ENCODE measurements around the gene BRD3OS. TPM values are rescaled to one million over a fixed set of nuclear protein-coding genes. Genes with fewer than 3 reads are reported as not detected.

The BRD3OS gene
- total and polyA plus RNA-seq, 2 of the 13 experiments (the other 11 are each of a cell fraction or from before 2014, with no cell fraction given): 4.9 to 5.7 TPM

DNA sequence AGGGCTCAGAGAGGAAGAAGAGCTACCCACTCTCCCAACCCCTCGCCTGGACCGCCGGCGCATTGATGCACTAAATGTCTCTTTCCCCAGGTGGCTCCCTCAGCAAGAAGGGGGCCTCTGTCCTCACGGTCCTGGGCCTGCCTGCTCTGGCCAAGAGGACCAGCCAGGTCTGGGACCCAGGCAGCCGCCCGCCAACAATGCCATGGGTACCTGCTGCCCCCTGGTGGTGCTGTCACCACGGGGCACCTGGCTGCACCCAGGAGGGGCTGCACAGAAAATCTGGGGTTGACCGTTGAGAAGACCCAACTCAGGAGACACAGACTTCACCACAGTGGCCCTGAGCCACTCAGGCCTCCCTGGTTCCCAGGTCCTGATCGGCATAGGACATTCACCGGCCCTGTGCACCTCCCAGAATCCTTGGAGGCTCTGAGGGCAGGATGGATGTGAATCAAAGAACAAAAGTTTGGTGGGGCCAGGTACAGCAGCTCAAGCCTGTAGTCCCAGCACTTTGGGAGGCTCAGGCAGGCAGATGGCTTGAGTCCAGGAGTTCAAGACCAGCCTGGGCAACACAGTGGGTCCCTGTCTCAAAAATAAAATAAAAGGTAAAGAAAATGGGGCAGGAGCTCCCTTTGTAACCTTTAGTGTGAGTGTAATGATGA lies 30.8 kb upstream of the BRD3OS start (continued):
- no peak for TF ChIP-seq SRSF9 (IDR thresholded peaks at IDR 0.05; ENCODE audit: borderline replicate concordance, insufficient read depth, low read depth, low read length, poor library complexity, severe bottlenecking)
- TF ChIP-seq ZSCAN5A (CRISPR knock-in tag; IDR thresholded peaks at IDR 0.05; ENCODE audit: borderline replicate concordance): no peak
- TF ChIP-seq, protein P1, sequence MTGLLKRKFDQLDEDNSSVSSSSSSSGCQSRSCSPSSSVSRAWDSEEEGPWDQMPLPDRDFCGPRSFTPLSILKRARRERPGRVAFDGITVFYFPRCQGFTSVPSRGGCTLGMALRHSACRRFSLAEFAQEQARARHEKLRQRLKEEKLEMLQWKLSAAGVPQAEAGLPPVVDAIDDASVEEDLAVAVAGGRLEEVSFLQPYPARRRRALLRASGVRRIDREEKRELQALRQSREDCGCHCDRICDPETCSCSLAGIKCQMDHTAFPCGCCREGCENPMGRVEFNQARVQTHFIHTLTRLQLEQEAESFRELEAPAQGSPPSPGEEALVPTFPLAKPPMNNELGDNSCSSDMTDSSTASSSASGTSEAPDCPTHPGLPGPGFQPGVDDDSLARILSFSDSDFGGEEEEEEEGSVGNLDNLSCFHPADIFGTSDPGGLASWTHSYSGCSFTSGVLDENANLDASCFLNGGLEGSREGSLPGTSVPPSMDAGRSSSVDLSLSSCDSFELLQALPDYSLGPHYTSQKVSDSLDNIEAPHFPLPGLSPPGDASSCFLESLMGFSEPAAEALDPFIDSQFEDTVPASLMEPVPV (CRISPR knock-in tag; IDR thresholded peaks at IDR 0.05): no peak
- no peak for TF ChIP-seq E2F1 (CRISPR knock-in tag; IDR thresholded peaks at IDR 0.05)
- TF ChIP-seq ZNF292 (CRISPR knock-in tag; IDR thresholded peaks at IDR 0.05; ENCODE audit: borderline replicate concordance, low read depth): no peak
- no peak for TF ChIP-seq ZNF510 (CRISPR knock-in tag; IDR thresholded peaks at IDR 0.05; ENCODE audit: low read depth)
- 0 out of 2 replicates have a peak, but pooled peaks have one; percentile 78 for TF ChIP-seq KDM3A (CRISPR knock-in tag; IDR thresholded peaks at IDR 0.05; ENCODE audit: low read depth)
- TF ChIP-seq DR1 (CRISPR knock-in tag; IDR thresholded peaks at IDR 0.05): no peak
- TF ChIP-seq ZNF101 (CRISPR knock-in tag; IDR thresholded peaks at IDR 0.05; ENCODE audit: borderline replicate concordance, low read depth): no peak
- TF ChIP-seq ZFP36 (IDR thresholded peaks at IDR 0.05; ENCODE audit: borderline replicate concordance, low read depth, low read length, partially characterized antibody): no peak
- TF ChIP-seq ESRRA (CRISPR knock-in tag; IDR thresholded peaks at IDR 0.05; ENCODE audit: low read depth): no peak
- TF ChIP-seq SIX1 (CRISPR knock-in tag; IDR thresholded peaks at IDR 0.05; ENCODE audit: borderline replicate concordance): no peak
- TF ChIP-seq ZNF160 (CRISPR knock-in tag; IDR thresholded peaks at IDR 0.05): no peak
- no peak for TF ChIP-seq NONO (IDR thresholded peaks at IDR 0.05)
- TF ChIP-seq NONO (CRISPR knock-in tag; conservative IDR thresholded peaks at IDR 0.05): no peak
- TF ChIP-seq, protein P2, sequence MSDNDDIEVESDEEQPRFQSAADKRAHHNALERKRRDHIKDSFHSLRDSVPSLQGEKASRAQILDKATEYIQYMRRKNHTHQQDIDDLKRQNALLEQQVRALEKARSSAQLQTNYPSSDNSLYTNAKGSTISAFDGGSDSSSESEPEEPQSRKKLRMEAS (IDR thresholded peaks at IDR 0.05): peak; percentile 66; the same call in 1 of the 2 replicates
- TF ChIP-seq, protein P3, sequence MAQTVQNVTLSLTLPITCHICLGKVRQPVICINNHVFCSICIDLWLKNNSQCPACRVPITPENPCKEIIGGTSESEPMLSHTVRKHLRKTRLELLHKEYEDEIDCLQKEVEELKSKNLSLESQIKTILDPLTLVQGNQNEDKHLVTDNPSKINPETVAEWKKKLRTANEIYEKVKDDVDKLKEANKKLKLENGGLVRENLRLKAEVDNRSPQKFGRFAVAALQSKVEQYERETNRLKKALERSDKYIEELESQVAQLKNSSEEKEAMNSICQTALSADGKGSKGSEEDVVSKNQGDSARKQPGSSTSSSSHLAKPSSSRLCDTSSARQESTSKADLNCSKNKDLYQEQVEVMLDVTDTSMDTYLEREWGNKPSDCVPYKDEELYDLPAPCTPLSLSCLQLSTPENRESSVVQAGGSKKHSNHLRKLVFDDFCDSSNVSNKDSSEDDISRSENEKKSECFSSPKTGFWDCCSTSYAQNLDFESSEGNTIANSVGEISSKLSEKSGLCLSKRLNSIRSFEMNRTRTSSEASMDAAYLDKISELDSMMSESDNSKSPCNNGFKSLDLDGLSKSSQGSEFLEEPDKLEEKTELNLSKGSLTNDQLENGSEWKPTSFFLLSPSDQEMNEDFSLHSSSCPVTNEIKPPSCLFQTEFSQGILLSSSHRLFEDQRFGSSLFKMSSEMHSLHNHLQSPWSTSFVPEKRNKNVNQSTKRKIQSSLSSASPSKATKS (CRISPR knock-in tag; IDR thresholded peaks at IDR 0.05): no peak
- TF ChIP-seq ZNF235 (CRISPR knock-in tag; IDR thresholded peaks at IDR 0.05; ENCODE audit: borderline replicate concordance): no peak
